ENCODE results near the gene ISG20L2.

The ISG20L2 gene

GRCh38 chr1:156673387-156674121 lies 55.0 kb downstream of the ISG20L2 start:
- Histone ChIP-seq H3K4me2 (ENCODE audit: low read length) (no peak overlapping the region), H3F3A (ENCODE audit: insufficient read depth, low read length) (no peaks in the 10 kb centered on the region), H3K9me3 (ENCODE audit: low read length) (no peaks in the 10 kb centered on the region), H3K9me2 (ENCODE audit: low read depth, low read length) (no peaks in the 10 kb centered on the region), H3K4me3 (ENCODE audit: low read depth, low read length, poor library complexity, severe bottlenecking) (no peak overlapping the region), H3K4me1 (ENCODE audit: insufficient read depth, low read length, severe bottlenecking) (no peaks in the 10 kb centered on the region), H3K27me3 (ENCODE audit: insufficient read depth, low read length) (peaks cover 12% of the 10 kb centered on the region), H3K27ac (ENCODE audit: low read depth, low read length, poor library complexity, severe bottlenecking) (no peak overlapping the region), H3K9ac (ENCODE audit: low read length) (no peak overlapping the region), H3K36me3 (ENCODE audit: insufficient read depth, low read length) (no peaks in the 10 kb centered on the region), H3K79me2 (ENCODE audit: insufficient read depth, low read length) (no peaks in the 10 kb centered on the region), H4K20me1 (ENCODE audit: insufficient read depth, low read length) (no peaks in the 10 kb centered on the region), H2AFZ (ENCODE audit: low read length) (no peak overlapping the region)
- TF ChIP-seq EZH2 (IDR thresholded peaks at IDR 0.05; ENCODE audit: borderline replicate concordance, low read length) (no peak), CTCF (IDR thresholded peaks at IDR 0.05; ENCODE audit: low read length) (no peak)

All from OCI-LY1 (cell line).